Measurements from ENCODE around the gene SLC29A1. TPM values are rescaled to one million over a fixed set of nuclear protein-coding genes. Genes with fewer than 3 reads are reported as not detected.

SLC29A1 gene
- polyA plus RNA-seq, 2 donors, result 11.6 to 18.5 TPM

- WGBS, 2 donors, result 90% methylated on average over 3 of the region's 3 CpGs
- Histone ChIP-seq H3K27me3 (ENCODE audit: control insufficient read depth in 1 of 2, insufficient read depth in 2 of 2, low read length in 2 of 2) (peaks cover 6 to 17% of the 10 kb centered on the region in 2 donors), H3K27ac (ENCODE audit: low read depth in 2 of 2, low read length in 1 of 2) (no peak overlapping the region), H3K4me3 (ENCODE audit: low read depth in 1 of 2, low read length in 2 of 2) (no peak overlapping the region), H3K36me3 (ENCODE audit: control insufficient read depth in 2 of 2, insufficient read depth in 2 of 2, low read length in 1 of 2) (no peaks in the 10 kb centered on the region), H3K4me1 (ENCODE audit: control insufficient read depth in 2 of 2, insufficient read depth in 2 of 2, low read length in 1 of 2) (peaks cover 0 to 6% of the 10 kb centered on the region in 2 donors), H3K9me3 (ENCODE audit: control insufficient read depth in 2 of 2, insufficient read depth in 1 of 2, low read depth in 1 of 2, low read length in 1 of 2) (no peaks in the 10 kb centered on the region)
Measured at GRCh38 chr6:44272529-44272928, 49.1 kb downstream of the SLC29A1 start.

DNA sequence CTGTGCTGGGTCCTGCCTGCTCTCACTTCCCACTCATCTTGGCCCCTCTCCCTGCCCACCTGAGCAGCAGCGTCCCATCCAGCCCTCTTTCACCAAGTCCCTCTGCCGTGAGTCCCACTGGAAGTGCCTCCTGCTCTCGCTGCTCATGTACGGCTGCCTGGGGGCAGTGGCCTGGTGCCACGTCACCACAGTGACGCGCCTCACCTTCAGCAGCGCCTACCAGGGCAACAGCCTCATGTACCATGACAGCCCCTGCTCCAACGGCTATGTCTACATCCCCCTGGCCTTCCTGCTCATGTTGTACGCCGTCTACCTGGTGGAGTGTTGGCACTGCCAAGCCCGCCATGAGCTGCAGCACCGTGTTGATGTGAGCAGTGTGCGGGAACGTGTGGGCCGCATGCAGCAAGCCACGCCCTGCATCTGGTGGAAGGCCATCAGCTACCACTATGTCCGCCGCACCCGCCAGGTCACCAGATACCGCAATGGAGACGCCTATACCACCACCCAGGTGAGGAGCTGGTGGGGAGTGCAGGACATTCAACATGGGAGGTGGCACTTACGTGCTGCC lies 49.7 kb downstream of the SLC29A1 start:
- Histone ChIP-seq H3K27me3 (ENCODE audit: control insufficient read depth in 1 of 2, insufficient read depth in 2 of 2, low read length in 2 of 2) (peaks cover 6 to 17% of the 10 kb centered on the region in 2 donors), H3K27ac (ENCODE audit: low read depth in 2 of 2, low read length in 1 of 2) (no peak overlapping the region), H3K9me3 (ENCODE audit: control insufficient read depth in 2 of 2, insufficient read depth in 1 of 2, low read depth in 1 of 2, low read length in 1 of 2) (no peaks in the 10 kb centered on the region), H3K4me3 (ENCODE audit: low read depth in 1 of 2, low read length in 2 of 2) (no peak overlapping the region), H3K36me3 (ENCODE audit: control insufficient read depth in 2 of 2, insufficient read depth in 2 of 2, low read length in 1 of 2) (no peaks in the 10 kb centered on the region), H3K4me1 (ENCODE audit: control insufficient read depth in 2 of 2, insufficient read depth in 2 of 2, low read length in 1 of 2) (peaks cover 0 to 6% of the 10 kb centered on the region in 2 donors)
- 81 to 82% methylated on average over 23 of the region's 23 CpGs for WGBS, 2 donors

DNA sequence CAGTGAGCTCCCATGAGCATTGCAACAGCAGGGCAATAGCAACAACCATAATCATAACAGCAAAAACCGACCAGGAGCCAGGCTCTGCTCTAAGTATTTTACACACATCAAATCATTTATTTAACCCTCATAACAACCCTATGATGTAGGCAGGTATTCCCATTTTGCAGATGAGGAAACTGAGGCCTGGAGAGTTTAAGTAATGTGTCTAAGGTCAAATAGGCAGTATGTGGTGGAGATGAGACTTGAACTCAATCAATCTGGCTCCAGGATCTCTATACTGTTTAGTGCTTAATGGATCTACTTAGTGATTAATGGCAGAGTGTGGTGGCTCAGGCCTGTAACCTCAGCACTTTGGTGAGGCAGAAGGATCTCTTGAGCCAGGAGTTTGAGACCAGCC lies 50.2 kb downstream of the SLC29A1 start:
- no peaks in the 10 kb centered on the region for H3K9me3 ChIP-seq (ENCODE audit: control insufficient read depth in 2 of 2, insufficient read depth in 1 of 2, low read depth in 1 of 2, low read length in 1 of 2)
- peaks cover 0 to 6% of the 10 kb centered on the region in 2 donors for H3K4me1 ChIP-seq (ENCODE audit: control insufficient read depth in 2 of 2, insufficient read depth in 2 of 2, low read length in 1 of 2)
- peaks cover 6 to 17% of the 10 kb centered on the region in 2 donors for H3K27me3 ChIP-seq (ENCODE audit: control insufficient read depth in 1 of 2, insufficient read depth in 2 of 2, low read length in 2 of 2)
- no peak overlapping the region for H3K4me3 ChIP-seq (ENCODE audit: low read depth in 1 of 2, low read length in 2 of 2)
- 52 to 72% methylated on average over 1 of the region's 1 CpG for WGBS, 2 donors
- no peak overlapping the region for H3K27ac ChIP-seq (ENCODE audit: low read depth in 2 of 2, low read length in 1 of 2)
- H3K36me3 ChIP-seq (ENCODE audit: control insufficient read depth in 2 of 2, insufficient read depth in 2 of 2, low read length in 1 of 2), result no peaks in the 10 kb centered on the region

- H3K4me1 ChIP-seq (ENCODE audit: control insufficient read depth in 2 of 2, insufficient read depth in 2 of 2, low read length in 1 of 2), result peaks cover 0 to 6% of the 10 kb centered on the region in 2 donors
- WGBS, 2 donors, result 79 to 86% methylated on average over 59 of the region's 59 CpGs
- H3K9me3 ChIP-seq (ENCODE audit: control insufficient read depth in 2 of 2, insufficient read depth in 1 of 2, low read depth in 1 of 2, low read length in 1 of 2), result no peaks in the 10 kb centered on the region
- no peak overlapping the region for H3K27ac ChIP-seq (ENCODE audit: low read depth in 2 of 2, low read length in 1 of 2)
- no peak overlapping the region for H3K4me3 ChIP-seq (ENCODE audit: low read depth in 1 of 2, low read length in 2 of 2)
- peaks cover 6 to 13% of the 10 kb centered on the region in 2 donors for H3K27me3 ChIP-seq (ENCODE audit: control insufficient read depth in 1 of 2, insufficient read depth in 2 of 2, low read length in 2 of 2)
- no peaks in the 10 kb centered on the region for H3K36me3 ChIP-seq (ENCODE audit: control insufficient read depth in 2 of 2, insufficient read depth in 2 of 2, low read length in 1 of 2)
Measured at GRCh38 chr6:44275271-44275748, 51.9 kb downstream of the SLC29A1 start.

GRCh38 chr6:44275749-44276648 lies 52.6 kb downstream of the SLC29A1 start:
- WGBS, 2 donors, result 10 to 13% methylated on average over 96 to 109 of the region's 109 CpGs

DNA sequence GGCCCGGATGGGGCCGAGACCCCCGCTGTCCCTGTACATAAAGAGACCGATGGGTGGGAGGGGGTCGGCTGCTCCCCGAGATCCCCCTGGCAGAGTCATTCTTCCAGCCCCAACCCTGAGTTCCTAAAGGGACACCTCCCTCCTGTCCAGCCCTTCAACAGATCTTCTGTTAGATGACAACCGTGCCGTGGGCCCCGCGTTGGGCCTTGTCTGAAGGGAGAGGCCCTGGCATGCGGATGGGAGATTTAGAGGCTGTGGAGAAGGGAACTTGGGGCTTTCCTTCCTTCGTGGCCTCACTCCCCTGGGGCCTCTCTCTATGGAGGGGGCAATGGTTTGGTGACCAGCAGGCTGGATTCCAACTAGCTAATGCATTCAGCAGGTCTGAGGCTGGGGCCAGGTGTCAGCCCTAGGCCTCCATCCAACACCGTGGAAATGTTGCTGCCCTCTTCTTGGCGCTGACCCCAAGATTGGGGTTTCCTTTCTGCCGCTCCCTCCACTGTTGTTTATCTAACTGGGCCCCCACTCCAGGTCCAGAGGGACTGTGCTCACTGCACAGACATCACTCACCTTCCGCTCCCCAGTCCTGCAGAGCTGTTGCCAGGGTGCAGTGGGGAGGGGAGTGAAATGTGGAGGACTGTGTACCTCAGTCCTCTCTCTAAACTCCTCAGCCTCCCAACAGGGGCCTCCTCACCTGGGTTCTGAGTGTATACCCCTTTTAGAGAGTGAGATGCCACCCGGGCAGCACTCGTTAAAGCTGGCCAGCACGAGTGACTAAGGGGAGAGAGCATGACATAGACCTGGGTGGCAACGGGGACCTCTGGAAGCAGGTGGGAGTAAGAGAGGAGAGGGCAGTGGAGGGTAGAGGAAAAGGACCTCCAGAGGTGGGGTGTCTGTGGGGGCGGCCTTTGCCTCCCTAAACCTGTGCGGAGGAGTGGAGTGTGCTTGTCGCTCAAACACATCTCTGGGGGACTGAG lies 53.6 kb downstream of the SLC29A1 start:
- no peak overlapping the region for H3K27ac ChIP-seq (ENCODE audit: low read depth in 2 of 2, low read length in 1 of 2)
- H3K36me3 ChIP-seq (ENCODE audit: control insufficient read depth in 2 of 2, insufficient read depth in 2 of 2, low read length in 1 of 2), result no peaks in the 10 kb centered on the region
- no peaks in the 10 kb centered on the region for H3K9me3 ChIP-seq (ENCODE audit: control insufficient read depth in 2 of 2, insufficient read depth in 1 of 2, low read depth in 1 of 2, low read length in 1 of 2)
- 78 to 80% methylated on average over 23 of the region's 23 CpGs for WGBS, 2 donors
- H3K4me3 ChIP-seq (ENCODE audit: low read depth in 1 of 2, low read length in 2 of 2), result no peak overlapping the region
- H3K4me1 ChIP-seq (ENCODE audit: control insufficient read depth in 2 of 2, insufficient read depth in 2 of 2, low read length in 1 of 2), result peaks cover 0 to 6% of the 10 kb centered on the region in 2 donors
- peaks cover 6 to 7% of the 10 kb centered on the region in 2 donors for H3K27me3 ChIP-seq (ENCODE audit: control insufficient read depth in 1 of 2, insufficient read depth in 2 of 2, low read length in 2 of 2)

More at GRCh38 chr6:44275749-44276648, 52.6 kb downstream of the SLC29A1 start:
- Histone ChIP-seq H3K27ac (ENCODE audit: low read depth in 2 of 2, low read length in 1 of 2) (no peak overlapping the region), H3K27me3 (ENCODE audit: control insufficient read depth in 1 of 2, insufficient read depth in 2 of 2, low read length in 2 of 2) (peaks cover 6 to 10% of the 10 kb centered on the region in 2 donors), H3K4me3 (ENCODE audit: low read depth in 1 of 2, low read length in 2 of 2) (peak overlapping the region; percentile 17 to 23), H3K4me1 (ENCODE audit: control insufficient read depth in 2 of 2, insufficient read depth in 2 of 2, low read length in 1 of 2) (peaks cover 0 to 6% of the 10 kb centered on the region in 2 donors), H3K9me3 (ENCODE audit: control insufficient read depth in 2 of 2, insufficient read depth in 1 of 2, low read depth in 1 of 2, low read length in 1 of 2) (no peaks in the 10 kb centered on the region), H3K36me3 (ENCODE audit: control insufficient read depth in 2 of 2, insufficient read depth in 2 of 2, low read length in 1 of 2) (no peaks in the 10 kb centered on the region)

- Histone ChIP-seq H3K36me3 (ENCODE audit: control insufficient read depth in 2 of 2, insufficient read depth in 2 of 2, low read length in 1 of 2) (no peaks in the 10 kb centered on the region), H3K4me1 (ENCODE audit: control insufficient read depth in 2 of 2, insufficient read depth in 2 of 2, low read length in 1 of 2) (peaks cover 0 to 6% of the 10 kb centered on the region in 2 donors), H3K27ac (ENCODE audit: low read depth in 2 of 2, low read length in 1 of 2) (no peak overlapping the region), H3K4me3 (ENCODE audit: low read depth in 1 of 2, low read length in 2 of 2) (no peak overlapping the region), H3K9me3 (ENCODE audit: control insufficient read depth in 2 of 2, insufficient read depth in 1 of 2, low read depth in 1 of 2, low read length in 1 of 2) (no peaks in the 10 kb centered on the region), H3K27me3 (ENCODE audit: control insufficient read depth in 1 of 2, insufficient read depth in 2 of 2, low read length in 2 of 2) (peaks cover 5 to 6% of the 10 kb centered on the region in 2 donors)
- 81 to 85% methylated on average over 7 of the region's 7 CpGs for WGBS, 2 donors
Measured at GRCh38 chr6:44277763-44278162, 54.4 kb downstream of the SLC29A1 start.

DNA sequence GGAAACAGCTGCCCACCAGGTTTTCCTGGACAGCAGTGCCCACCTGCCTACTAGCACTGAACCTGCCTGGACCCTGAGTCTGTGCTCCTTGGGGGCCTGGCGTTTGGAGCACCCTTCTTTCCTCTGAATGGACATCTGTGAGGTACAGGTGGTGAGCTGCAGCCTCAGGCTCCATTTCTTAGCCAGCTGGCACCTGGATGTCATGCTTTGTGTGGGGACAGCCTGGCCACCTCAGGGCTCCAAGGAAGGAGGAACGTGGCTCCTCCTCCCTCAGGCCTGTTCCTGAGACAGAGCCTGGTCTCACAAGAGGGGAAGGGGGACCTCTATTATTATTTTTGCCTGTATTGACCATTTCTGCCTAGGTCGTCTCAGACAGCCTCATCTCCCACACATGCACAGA lies 54.9 kb downstream of the SLC29A1 start:
- Histone ChIP-seq H3K4me1 (ENCODE audit: control insufficient read depth in 2 of 2, insufficient read depth in 2 of 2, low read length in 1 of 2) (peaks cover 0 to 6% of the 10 kb centered on the region in 2 donors), H3K36me3 (ENCODE audit: control insufficient read depth in 2 of 2, insufficient read depth in 2 of 2, low read length in 1 of 2) (no peaks in the 10 kb centered on the region), H3K27me3 (ENCODE audit: control insufficient read depth in 1 of 2, insufficient read depth in 2 of 2, low read length in 2 of 2) (peaks cover 5 to 6% of the 10 kb centered on the region in 2 donors), H3K9me3 (ENCODE audit: control insufficient read depth in 2 of 2, insufficient read depth in 1 of 2, low read depth in 1 of 2, low read length in 1 of 2) (no peaks in the 10 kb centered on the region), H3K4me3 (ENCODE audit: low read depth in 1 of 2, low read length in 2 of 2) (no peak overlapping the region), H3K27ac (ENCODE audit: low read depth in 2 of 2, low read length in 1 of 2) (no peak overlapping the region)
- 60 to 65% methylated on average over 3 of the region's 3 CpGs for WGBS, 2 donors

Data from esophagus (tissue), 2 donors.